HEK293T (cell line): ENCODE results near the gene LNX2.

Experiments
- ARNT ChIP-seq: fragments of 450-650 bp; IDR thresholded peaks from 2 replicates; pipeline ENCODE4 v1.6.1; 2017; ENCODE audit warnings: mild to moderate bottlenecking
- BHLHE40 ChIP-seq: fragments of 450-650 bp; IDR thresholded peaks from 2 replicates; pipeline ENCODE4 v1.6.1; 2016; ENCODE audit warnings: mild to moderate bottlenecking, moderate library complexity, borderline replicate concordance
- CTBP1 ChIP-seq: fragments of 450-650 bp; IDR thresholded peaks from 2 replicates; pipeline ENCODE4 v1.6.1; 2016; ENCODE audit warnings: borderline replicate concordance
- ELF4 ChIP-seq: fragments of 450-650 bp; IDR thresholded peaks from 2 replicates; pipeline ENCODE4 v1.6.1; 2017; ENCODE audit warnings: antibody characterized with exemption
- FOXA1 ChIP-seq: fragments of 450-650 bp; IDR thresholded peaks from 2 replicates; pipeline ENCODE4 v1.6.1; 2016; ENCODE audit warnings: mild to moderate bottlenecking
- FOXK2 ChIP-seq: fragments of 450-650 bp; IDR thresholded peaks from 2 replicates; pipeline ENCODE4 v1.6.1; 2016; ENCODE audit warnings: mild to moderate bottlenecking
- FOXM1 ChIP-seq: fragments of 450-650 bp; IDR thresholded peaks from 2 replicates; pipeline ENCODE4 v1.6.1; 2017; ENCODE audit warnings: mild to moderate bottlenecking, borderline replicate concordance
- L3MBTL2 ChIP-seq: fragments of 450-650 bp; conservative IDR thresholded peaks from 2 replicates; pipeline ENCODE4 v1.6.1; 2016; ENCODE audit warnings: mild to moderate bottlenecking
- NFRKB ChIP-seq: fragments of 450-650 bp; IDR thresholded peaks from 2 replicates; pipeline ENCODE4 v1.6.1; 2016; ENCODE audit warnings: mild to moderate bottlenecking, moderate library complexity
- PKNOX1 ChIP-seq: fragments of 450-650 bp; IDR thresholded peaks from 2 replicates; pipeline ENCODE4 v1.6.1; 2016
- SP1 ChIP-seq: fragments of 450-650 bp; IDR thresholded peaks from 2 replicates; pipeline ENCODE4 v1.6.1; 2017
- SUZ12 ChIP-seq: fragments of 450-650 bp; IDR thresholded peaks from 2 replicates; pipeline ENCODE4 v1.6.1; 2016; ENCODE audit warnings: mild to moderate bottlenecking
- TARDBP ChIP-seq: fragments of 450-650 bp; IDR thresholded peaks from 2 replicates; pipeline ENCODE4 v1.6.1; 2016
- ZNF384 ChIP-seq: fragments of 450-650 bp; IDR thresholded peaks from 2 replicates; pipeline ENCODE4 v1.6.1; 2016

- TF ChIP-seq SP1 = no peak
- no peak for TF ChIP-seq FOXK2
- no peak for TF ChIP-seq ELF4
- no peak for TF ChIP-seq PKNOX1
- no peak for TF ChIP-seq ZNF384
- TF ChIP-seq SUZ12 = no peak
- no peak for TF ChIP-seq TARDBP
- TF ChIP-seq FOXM1 = no peak
- TF ChIP-seq CTBP1 = no peak
- TF ChIP-seq BHLHE40 = no peak
- TF ChIP-seq NFRKB = no peak
- no peak for TF ChIP-seq FOXA1
- no peak for TF ChIP-seq L3MBTL2
- TF ChIP-seq ARNT = no peak
Observed at GRCh38 chr13:27654059-27654458, 33.7 kb upstream of the LNX2 start.
